Measurements from ENCODE around the gene KLHDC4. TPM values are rescaled to one million over a fixed set of nuclear protein-coding genes. Genes with fewer than 3 reads are reported as not detected.

KLHDC4 gene
- total and polyA plus RNA-seq, 2 of the 4 experiments (the other 2 are of a cell fraction) = 13.6 to 19.0 TPM

DNA sequence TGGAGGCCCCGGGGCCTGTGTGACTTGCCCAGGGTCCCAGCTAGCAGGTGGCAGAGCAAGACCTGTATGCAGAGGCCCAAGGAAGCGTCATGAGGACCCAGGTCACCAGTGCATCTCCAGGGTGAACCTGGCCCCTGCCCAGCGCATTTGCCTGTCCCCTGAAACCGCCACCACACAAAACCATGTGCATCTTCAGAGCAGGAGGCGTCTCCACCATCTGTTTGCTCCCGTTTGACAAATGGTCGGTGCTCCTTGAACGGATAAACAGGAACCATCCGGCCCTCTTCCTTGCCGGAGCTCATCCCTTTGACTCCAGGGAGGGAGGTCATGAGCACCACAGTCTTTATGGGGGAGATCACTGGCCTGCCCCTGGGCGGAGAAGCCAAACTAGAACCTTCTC, 101.0 kb downstream of the KLHDC4 start:
- 72% methylated on average over 2 of the region's 11 CpGs; no CpG with 5 or more reads in 1 of the 2 experiments for WGBS, 2 experiments (ENCODE audit: extremely low coverage in 2 of 2, insufficient read length in 1 of 2)
- no peak overlapping the region for H3K4me2 ChIP-seq (ENCODE audit: low read depth, low read length)
- dilution Hi-C loops (cut with HindIII; ENCODE audit: low sequenced_read_pairs, unreplicated experiment) = no loop called here
- H2AK5ac ChIP-seq (ENCODE audit: low read depth, low read length) = no peak overlapping the region
- H3K79me1 ChIP-seq (ENCODE audit: low read depth in 1 of 2, low read length in 2 of 2) = no peaks in the 10 kb centered on the region
- no peak for ATAC-seq (ENCODE audit: low read depth)
- H3K4me1 ChIP-seq (ENCODE audit: control insufficient read depth, insufficient read depth, low read length) = no peaks in the 10 kb centered on the region
- H3K36me3 ChIP-seq (ENCODE audit: control insufficient read depth, insufficient read depth, low read length) = no peaks in the 10 kb centered on the region
- H2BK15ac ChIP-seq (ENCODE audit: low read depth, low read length) = no peak overlapping the region
- no peak overlapping the region for H4K8ac ChIP-seq (ENCODE audit: low read depth in 2 of 2, low read length in 2 of 2)
- H4K5ac ChIP-seq (ENCODE audit: low read depth, low read length) = no peak overlapping the region
- H2AK9ac ChIP-seq (replicated peaks; ENCODE audit: low read depth, low read length, poor library complexity) = no peak overlapping the region
- H2BK20ac ChIP-seq (ENCODE audit: low read depth, low read length) = no peak overlapping the region
- H3K27ac ChIP-seq (ENCODE audit: insufficient read depth, low read length) = no peak overlapping the region
- in situ Hi-C loops (cut with MboI; ENCODE audit: low sequenced_read_pairs) = no loop called here
- no peak overlapping the region for H3K23ac ChIP-seq (ENCODE audit: low read depth, low read length)
- no TSS peak for BruUV-seq (replicated peaks)
- no peak overlapping the region for H2BK120ac ChIP-seq (ENCODE audit: low read depth, low read length)
- no peaks in the 10 kb centered on the region; the same call in 1 of the 2 replicates for H4K20me1 ChIP-seq (ENCODE audit: insufficient read depth, low read length)
- H3K9me3 ChIP-seq (ENCODE audit: control insufficient read depth, insufficient read depth, low read length) = no peaks in the 10 kb centered on the region
- CTCF ChIA-PET = no interaction called here
- no peaks in the 10 kb centered on the region for H3K9me1 ChIP-seq (ENCODE audit: insufficient read depth, low read length)
- peaks cover 51% of the 10 kb centered on the region for H3K27me3 ChIP-seq (ENCODE audit: control insufficient read depth, insufficient read depth, low read length)
- H4K91ac ChIP-seq (ENCODE audit: insufficient read depth, low read depth, low read length) = no peak overlapping the region
- no peak overlapping the region for H3K56ac ChIP-seq (ENCODE audit: extremely low read depth, insufficient read depth, low read length)
- no peak overlapping the region for H2AFZ ChIP-seq (replicated peaks; ENCODE audit: low read length, poor library complexity)
- intact Hi-C loops (cut with micrococcal nuclease) = no loop called here
- POLR2A ChIA-PET (ENCODE audit: unreplicated experiment) = no interaction called here
- no peak for DNase-seq
- no peak overlapping the region for H3K18ac ChIP-seq (ENCODE audit: low read depth, low read length)
- no peak overlapping the region for H3K14ac ChIP-seq (replicated peaks; ENCODE audit: low read depth, low read length)
- no peak overlapping the region for H3K9ac ChIP-seq (ENCODE audit: low read depth, low read length)
- H2BK5ac ChIP-seq (ENCODE audit: low read depth, low read length, poor library complexity, severe bottlenecking) = no peak overlapping the region
- H3K4me3 ChIP-seq (ENCODE audit: insufficient read depth, low read depth, low read length) = no peak overlapping the region
- no peak for TF ChIP-seq MXI1 (IDR thresholded peaks at IDR 0.05; ENCODE audit: borderline replicate concordance, low read depth, low read length)
- no peak for TF ChIP-seq SMC3 (IDR thresholded peaks at IDR 0.05; ENCODE audit: low read depth, low read length)
- TF ChIP-seq FOS (IDR thresholded peaks at IDR 0.05; ENCODE audit: low read depth, low read length) = no peak
- no peak for TF ChIP-seq CHD1 (IDR thresholded peaks at IDR 0.05; ENCODE audit: low read depth, low read length)
- TF ChIP-seq NFE2L2 (IDR thresholded peaks at IDR 0.05; ENCODE audit: low read depth, low read length) = no peak
- TF ChIP-seq BHLHE40 (IDR thresholded peaks at IDR 0.05; ENCODE audit: low read depth, low read length) = no peak
- TF ChIP-seq, protein P1, sequence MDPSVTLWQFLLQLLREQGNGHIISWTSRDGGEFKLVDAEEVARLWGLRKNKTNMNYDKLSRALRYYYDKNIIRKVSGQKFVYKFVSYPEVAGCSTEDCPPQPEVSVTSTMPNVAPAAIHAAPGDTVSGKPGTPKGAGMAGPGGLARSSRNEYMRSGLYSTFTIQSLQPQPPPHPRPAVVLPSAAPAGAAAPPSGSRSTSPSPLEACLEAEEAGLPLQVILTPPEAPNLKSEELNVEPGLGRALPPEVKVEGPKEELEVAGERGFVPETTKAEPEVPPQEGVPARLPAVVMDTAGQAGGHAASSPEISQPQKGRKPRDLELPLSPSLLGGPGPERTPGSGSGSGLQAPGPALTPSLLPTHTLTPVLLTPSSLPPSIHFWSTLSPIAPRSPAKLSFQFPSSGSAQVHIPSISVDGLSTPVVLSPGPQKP (IDR thresholded peaks at IDR 0.05; ENCODE audit: borderline replicate concordance, low read depth, low read length) = no peak
- TF ChIP-seq RFX5 (IDR thresholded peaks at IDR 0.05; ENCODE audit: low read depth, low read length) = no peak
- no peak for TF ChIP-seq CEBPB (IDR thresholded peaks at IDR 0.05; ENCODE audit: low read depth, low read length)
- no peak overlapping the region for H3K4ac ChIP-seq (ENCODE audit: low read depth, low read length)

Data from IMR-90 (cell line).